Activated naive CD4-positive, alpha-beta T cell treated with anti-CD3 and anti-CD28 coated beads, Interleukin-2, amount 50 U/mL, for 24 hours (primary cell): ENCODE data around the gene ZNF746.

ENCODE experiments used
- H3K27ac Mint-ChIP-seq: one replicate; pipeline ENCODE4 v1.8.0; 2021; ENCODE audit warnings: mild to moderate bottlenecking, mixed read lengths
- H3K27me3 Mint-ChIP-seq: one replicate; pipeline ENCODE4 v1.8.0; 2021; ENCODE audit warnings: mixed read lengths
- H3K36me3 Mint-ChIP-seq: one replicate; pipeline ENCODE4 v1.8.0; 2021; ENCODE audit warnings: mixed read lengths
- H3K4me1 Mint-ChIP-seq: one replicate; pipeline ENCODE4 v1.8.0; 2021; ENCODE audit warnings: mixed read lengths
- H3K4me3 Mint-ChIP-seq: one replicate; pipeline ENCODE4 v1.8.0; 2021; ENCODE audit warnings: mild to moderate bottlenecking, mixed read lengths
- H3K9me3 Mint-ChIP-seq: one replicate; pipeline ENCODE4 v1.8.0; 2021; ENCODE audit warnings: mixed read lengths

Gene ZNF746

DNA sequence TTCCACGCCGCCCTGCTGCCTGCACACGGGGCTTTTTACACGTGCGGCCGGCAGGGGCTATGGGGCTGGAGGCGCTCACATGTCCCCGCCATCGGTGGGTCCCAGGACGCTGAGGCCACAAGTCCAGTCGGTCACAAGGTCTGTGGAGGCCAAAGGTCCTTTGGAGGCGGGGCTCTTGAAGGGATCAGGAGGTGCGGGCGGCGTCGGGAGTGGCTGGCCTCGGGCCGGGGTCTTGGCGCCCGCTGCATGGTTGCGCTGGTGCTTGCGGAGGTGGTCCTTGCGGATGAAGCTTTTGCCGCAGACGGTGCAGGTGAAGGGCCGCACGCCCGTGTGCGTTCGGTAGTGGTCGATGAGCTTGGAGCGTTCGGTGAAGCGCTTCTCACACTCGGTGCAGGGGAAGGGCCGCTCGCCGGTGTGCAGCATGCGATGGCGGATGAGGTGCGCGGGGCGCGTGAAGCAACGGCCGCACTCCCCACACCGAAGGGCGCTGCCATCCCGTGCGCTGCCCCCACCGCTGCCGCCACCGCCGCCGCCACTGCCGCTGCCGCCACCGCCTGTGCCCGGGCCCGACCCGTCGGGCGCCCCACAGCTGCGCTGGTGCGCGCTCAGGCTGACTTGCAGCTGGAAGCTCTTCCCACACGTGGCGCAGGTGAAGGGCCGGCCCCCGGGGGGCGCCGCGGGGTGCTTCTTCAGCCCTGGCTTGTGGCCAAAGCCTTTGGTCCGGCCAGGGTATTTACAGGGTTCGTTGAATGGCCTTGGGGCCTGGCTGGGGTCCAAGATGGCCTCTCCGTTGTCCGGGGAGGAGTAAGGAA, 23.1 kb downstream of the ZNF746 start:
- Mint-ChIP-seq H3K27me3 (no peaks in the 10 kb centered on the region), H3K36me3 (peaks cover 31% of the 10 kb centered on the region), H3K9me3 (peaks cover 7% of the 10 kb centered on the region), H3K4me3 (no peak overlapping the region), H3K4me1 (peaks cover 5% of the 10 kb centered on the region), H3K27ac (no peak overlapping the region)

DNA sequence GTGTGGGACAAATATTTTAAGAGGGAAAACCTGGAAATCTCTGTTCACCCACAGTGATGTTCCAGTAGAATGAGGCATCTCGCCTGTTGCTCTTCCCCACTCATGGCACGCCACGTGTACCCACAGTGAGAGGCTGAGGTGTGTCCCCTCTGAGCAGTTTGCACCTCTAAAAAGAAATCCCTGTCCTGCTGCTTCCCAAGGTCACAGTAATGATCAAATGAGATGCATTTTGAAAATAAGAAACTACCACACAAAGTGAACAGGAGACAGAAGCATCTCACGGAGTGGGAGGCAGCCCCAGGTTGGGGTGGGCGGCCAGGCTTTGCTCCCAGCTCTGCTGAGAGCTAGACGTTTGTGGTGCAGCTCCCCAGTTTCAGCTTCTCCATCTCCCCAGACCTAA, 24.4 kb downstream of the ZNF746 start:
- no peaks in the 10 kb centered on the region for H3K4me1 Mint-ChIP-seq
- no peak overlapping the region for H3K4me3 Mint-ChIP-seq
- H3K27ac Mint-ChIP-seq = no peak overlapping the region
- H3K9me3 Mint-ChIP-seq = no peaks in the 10 kb centered on the region
- H3K27me3 Mint-ChIP-seq = no peaks in the 10 kb centered on the region
- H3K36me3 Mint-ChIP-seq = peaks cover 22% of the 10 kb centered on the region

DNA sequence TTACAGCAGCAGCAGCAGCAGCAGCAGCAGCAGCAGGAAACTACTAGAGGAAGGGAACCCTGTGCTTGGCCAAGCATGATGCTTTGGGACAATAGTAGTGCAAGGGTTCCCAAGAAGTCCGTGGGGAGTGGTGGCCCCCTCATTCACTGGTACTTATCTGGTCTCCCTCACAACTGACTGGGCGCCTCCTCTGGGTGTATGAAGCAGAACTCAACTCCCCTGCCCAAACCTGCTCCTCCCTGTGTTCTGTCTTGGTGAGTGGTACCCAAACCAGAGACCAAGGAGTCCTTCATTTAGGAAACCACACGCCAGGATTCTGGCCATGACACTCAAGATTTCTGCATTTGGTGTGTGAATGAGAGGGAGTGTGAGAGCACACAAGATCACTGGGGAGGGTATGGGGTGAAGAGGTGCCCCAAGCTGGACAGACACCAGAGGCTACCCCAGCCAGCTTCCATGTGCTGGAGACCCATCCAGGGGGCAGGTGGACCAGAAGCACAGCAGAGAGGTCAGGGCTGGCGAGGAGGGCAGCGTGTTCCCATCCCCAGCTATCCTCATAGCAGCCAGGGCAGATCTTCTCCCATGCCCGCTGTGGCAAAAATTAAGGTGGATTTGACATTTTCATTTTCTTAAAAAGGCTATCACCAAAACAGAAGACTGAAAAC, 26.2 kb downstream of the ZNF746 start:
- H3K27me3 Mint-ChIP-seq = no peaks in the 10 kb centered on the region
- peaks cover 14% of the 10 kb centered on the region for H3K36me3 Mint-ChIP-seq
- no peak overlapping the region for H3K4me3 Mint-ChIP-seq
- no peak overlapping the region for H3K27ac Mint-ChIP-seq
- H3K9me3 Mint-ChIP-seq = no peaks in the 10 kb centered on the region
- no peaks in the 10 kb centered on the region for H3K4me1 Mint-ChIP-seq

GRCh38 chr7:149469806-149470205, 27.8 kb downstream of the ZNF746 start:
- Mint-ChIP-seq H3K27me3 (no peaks in the 10 kb centered on the region), H3K4me1 (no peaks in the 10 kb centered on the region), H3K27ac (peak overlapping the region; percentile 30), H3K4me3 (no peak overlapping the region), H3K36me3 (peaks cover 8% of the 10 kb centered on the region), H3K9me3 (no peaks in the 10 kb centered on the region)

DNA sequence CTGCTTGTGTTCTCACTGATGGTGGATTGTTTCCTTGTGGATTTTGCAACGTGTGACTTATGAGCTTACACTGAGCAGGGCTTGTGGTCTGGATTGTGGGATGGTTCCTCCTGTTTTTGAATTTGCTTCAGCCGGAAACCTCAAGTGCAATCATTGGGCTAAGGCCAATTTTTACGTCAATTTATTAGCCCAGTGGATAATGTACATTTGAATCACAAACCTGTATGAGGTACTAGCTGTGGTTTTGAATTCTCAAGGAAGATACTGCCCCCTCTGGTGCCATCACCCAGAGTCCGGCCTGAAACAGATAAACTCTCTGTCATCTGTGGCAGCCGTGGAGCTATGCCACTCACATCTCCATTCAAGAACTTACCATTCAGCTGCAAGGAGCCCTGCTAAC, 29.4 kb downstream of the ZNF746 start:
- Mint-ChIP-seq H3K9me3 (no peaks in the 10 kb centered on the region), H3K4me1 (no peaks in the 10 kb centered on the region), H3K4me3 (no peak overlapping the region), H3K27me3 (peaks cover 4% of the 10 kb centered on the region), H3K36me3 (peaks cover 6% of the 10 kb centered on the region), H3K27ac (no peak overlapping the region)

DNA sequence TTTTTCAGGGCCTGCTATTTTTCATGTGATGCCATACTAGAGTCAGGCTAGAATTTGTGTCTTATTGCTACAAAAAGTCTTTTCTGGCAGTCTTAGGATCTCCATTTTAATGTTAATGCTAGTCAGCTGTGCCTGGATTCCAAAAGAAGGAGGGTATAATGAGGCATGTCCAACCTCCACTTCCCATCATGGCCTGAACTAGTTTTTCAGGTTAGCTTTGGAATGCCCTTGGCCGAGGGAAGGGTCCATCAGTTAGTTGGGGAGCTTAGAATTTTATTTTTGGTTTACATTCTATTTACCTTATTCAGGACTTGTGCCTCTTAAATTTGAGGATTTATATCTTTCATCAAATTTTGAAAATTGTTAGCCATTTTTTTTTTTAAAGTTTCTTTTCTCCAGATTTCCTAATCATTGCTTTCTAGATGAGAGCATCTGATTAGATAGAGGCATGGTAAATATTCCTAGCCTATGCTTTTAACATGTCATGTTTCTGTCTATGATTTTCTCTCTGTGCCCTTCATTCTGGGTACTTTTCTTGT, 30.2 kb downstream of the ZNF746 start:
- peaks cover 4% of the 10 kb centered on the region for H3K27me3 Mint-ChIP-seq
- peaks cover 3% of the 10 kb centered on the region for H3K36me3 Mint-ChIP-seq
- H3K4me1 Mint-ChIP-seq = no peaks in the 10 kb centered on the region
- H3K27ac Mint-ChIP-seq = no peak overlapping the region
- H3K9me3 Mint-ChIP-seq = no peaks in the 10 kb centered on the region
- H3K4me3 Mint-ChIP-seq = no peak overlapping the region

GRCh38 chr7:149466364-149466763, 31.2 kb downstream of the ZNF746 start:
- no peaks in the 10 kb centered on the region for H3K9me3 Mint-ChIP-seq
- H3K36me3 Mint-ChIP-seq = peaks cover 3% of the 10 kb centered on the region

GRCh38 chr7:149463500-149464161, 34.0 kb downstream of the ZNF746 start:
- Mint-ChIP-seq H3K27me3 (peaks cover 4% of the 10 kb centered on the region), H3K9me3 (no peaks in the 10 kb centered on the region), H3K27ac (no peak overlapping the region), H3K4me1 (peaks cover 11% of the 10 kb centered on the region), H3K4me3 (no peak overlapping the region), H3K36me3 (no peaks in the 10 kb centered on the region)

More at GRCh38 chr7:149466364-149466763, 31.2 kb downstream of the ZNF746 start:
- no peak overlapping the region for H3K4me3 Mint-ChIP-seq
- H3K4me1 Mint-ChIP-seq = peaks cover under 1% of the 10 kb centered on the region
- no peak overlapping the region for H3K27ac Mint-ChIP-seq
- peaks cover 4% of the 10 kb centered on the region for H3K27me3 Mint-ChIP-seq

DNA sequence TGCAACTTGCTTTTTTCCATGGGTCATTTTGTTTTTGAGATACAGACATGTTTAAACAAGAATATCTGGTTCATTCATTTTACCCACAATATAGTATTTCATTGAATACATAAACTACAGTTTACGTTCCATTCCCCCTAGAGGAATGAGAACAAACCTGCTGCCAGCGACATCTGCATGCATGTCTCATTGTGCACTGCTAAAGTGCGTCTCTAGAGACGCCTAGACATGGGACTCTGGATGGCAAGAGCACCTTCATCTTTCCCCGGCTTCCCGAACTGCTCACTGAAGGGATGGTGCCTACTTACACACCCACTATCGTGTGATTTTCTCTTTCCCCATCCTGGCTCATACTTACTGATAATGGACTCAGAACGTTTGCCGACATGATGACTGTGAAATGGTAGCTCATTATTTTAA, 35.5 kb downstream of the ZNF746 start:
- Mint-ChIP-seq H3K4me1 (peaks cover 23% of the 10 kb centered on the region), H3K9me3 (no peaks in the 10 kb centered on the region), H3K4me3 (peak overlapping the region; percentile 33), H3K36me3 (no peaks in the 10 kb centered on the region), H3K27ac (no peak overlapping the region), H3K27me3 (peaks cover 4% of the 10 kb centered on the region)

DNA sequence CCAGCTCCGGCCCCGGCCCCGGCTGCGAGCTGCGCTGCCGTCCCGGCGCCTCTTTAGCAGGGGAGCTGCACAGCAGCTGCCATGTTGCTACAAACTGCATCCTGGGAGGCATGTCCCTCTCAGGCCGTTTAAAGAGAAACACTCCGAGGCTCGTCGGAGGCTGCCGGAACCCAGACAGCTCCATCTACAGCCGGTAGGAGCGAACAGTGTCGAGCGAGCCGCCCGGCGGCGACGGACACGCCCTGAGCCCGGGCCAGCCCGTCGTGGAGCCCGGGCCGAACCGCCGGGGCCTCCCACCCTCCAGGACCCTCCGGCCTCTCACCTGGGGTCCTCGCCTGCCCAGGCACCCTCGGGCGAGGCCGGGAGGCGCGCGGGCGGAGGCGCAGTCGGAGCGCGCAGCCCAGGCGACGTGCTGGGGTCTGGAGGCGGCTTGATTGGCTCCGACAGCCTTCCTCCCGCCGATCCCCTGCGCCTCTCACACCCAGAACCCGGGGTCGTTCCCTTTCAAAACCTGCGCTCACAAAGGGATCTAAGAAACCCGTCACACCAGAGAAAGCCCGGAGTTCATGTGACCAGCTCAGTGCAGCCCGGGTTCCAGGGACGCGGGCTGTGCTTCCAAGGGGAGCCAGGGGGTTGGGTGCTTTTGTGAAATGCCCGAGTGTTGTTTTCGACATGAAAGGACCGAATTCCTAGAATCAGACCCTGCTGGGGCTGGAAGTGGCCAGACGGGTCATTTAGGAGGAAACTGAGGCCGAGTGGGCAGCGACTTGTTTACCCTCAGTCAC, 36.9 kb downstream of the ZNF746 start, which contains the start of gene ZNF777:
Gene ZNF777, minus strand, starts transcription at position 570 of the 785 bp plus-strand sequence. CDS start 5,040 bp downstream, outside the sequence.
- Mint-ChIP-seq H3K9me3 (no peaks in the 10 kb centered on the region), H3K4me3 (peak within 1 kb of the TSS; percentile 85), H3K36me3 (no peaks in the 10 kb centered on the region), H3K4me1 (peaks cover 31% of the 10 kb centered on the region), H3K27ac (peak within 1 kb of the TSS; percentile 68), H3K27me3 (peaks cover 4% of the 10 kb centered on the region)

- no peak overlapping the region for H3K27ac Mint-ChIP-seq
Measured at GRCh38 chr7:149459540-149460452, 37.8 kb downstream of the ZNF746 start.

DNA sequence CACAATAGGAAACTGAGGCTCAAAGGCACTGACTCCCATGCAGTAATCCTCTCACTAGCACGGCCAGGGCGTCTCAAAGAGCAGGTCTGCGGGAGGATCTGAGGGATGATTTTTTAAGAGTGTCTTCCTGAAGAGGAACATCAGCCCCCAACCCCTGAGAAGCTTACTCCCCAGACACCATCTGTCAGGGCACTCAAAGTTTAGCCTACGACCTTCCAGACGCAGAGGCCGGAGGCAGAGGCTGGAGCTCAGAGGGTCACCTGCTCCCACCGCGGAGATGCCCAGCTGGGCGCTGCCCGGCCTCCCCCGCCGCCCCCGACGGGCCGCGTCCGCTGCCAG, 38.4 kb downstream of the ZNF746 start:
- no peaks in the 10 kb centered on the region for H3K9me3 Mint-ChIP-seq
- H3K27me3 Mint-ChIP-seq = peaks cover 2% of the 10 kb centered on the region
- H3K4me3 Mint-ChIP-seq = peak overlapping the region; percentile 84
- H3K4me1 Mint-ChIP-seq = peaks cover 31% of the 10 kb centered on the region
- peak overlapping the region; percentile 46 for H3K27ac Mint-ChIP-seq
- peaks cover 3% of the 10 kb centered on the region for H3K36me3 Mint-ChIP-seq

More at GRCh38 chr7:149459540-149460452, 37.8 kb downstream of the ZNF746 start:
- no peak overlapping the region for H3K4me3 Mint-ChIP-seq
- peaks cover 2% of the 10 kb centered on the region for H3K36me3 Mint-ChIP-seq
- H3K9me3 Mint-ChIP-seq = no peaks in the 10 kb centered on the region
- peaks cover 4% of the 10 kb centered on the region for H3K27me3 Mint-ChIP-seq
- H3K4me1 Mint-ChIP-seq = peaks cover 31% of the 10 kb centered on the region

- Mint-ChIP-seq H3K4me1 (peaks cover 31% of the 10 kb centered on the region), H3K27ac (peak overlapping the region; percentile 85), H3K9me3 (no peaks in the 10 kb centered on the region), H3K36me3 (peaks cover 3% of the 10 kb centered on the region), H3K27me3 (no peaks in the 10 kb centered on the region), H3K4me3 (peak overlapping the region; percentile 84)
Measured at GRCh38 chr7:149458235-149458634, 39.4 kb downstream of the ZNF746 start.

DNA sequence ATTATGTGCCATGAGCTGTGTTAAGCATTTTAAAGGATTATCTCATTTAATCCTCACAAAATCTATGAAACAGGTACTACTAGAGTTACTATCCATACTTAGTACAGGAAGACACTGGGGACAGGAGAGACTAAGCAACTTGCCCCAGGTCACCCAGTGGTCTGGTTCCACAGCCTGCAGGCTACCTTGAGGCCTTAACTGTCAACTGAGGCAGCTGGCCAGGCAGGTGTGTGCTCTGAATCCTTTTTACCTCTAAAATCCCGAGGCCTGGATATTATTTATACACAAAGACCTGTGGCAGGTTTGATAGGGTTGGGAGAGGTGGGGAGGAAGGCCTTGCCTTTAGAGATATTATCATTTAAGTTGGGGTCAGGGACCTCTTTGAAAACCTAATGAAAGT, 39.8 kb downstream of the ZNF746 start:
- H3K4me1 Mint-ChIP-seq = peaks cover 31% of the 10 kb centered on the region
- H3K9me3 Mint-ChIP-seq = no peaks in the 10 kb centered on the region
- no peak overlapping the region for H3K27ac Mint-ChIP-seq
- no peaks in the 10 kb centered on the region for H3K27me3 Mint-ChIP-seq
- H3K36me3 Mint-ChIP-seq = peaks cover 3% of the 10 kb centered on the region
- no peak overlapping the region for H3K4me3 Mint-ChIP-seq
